PC-3 (cell line): Measurements from ENCODE around the gene RBBP8.

Experiments
- EZH2 ChIP-seq: fragments of 300-600 bp; sonication (generic); IDR thresholded peaks from one replicate; pipeline ENCODE4 v1.6.1; 2017; ENCODE audit warnings: antibody characterized with exemption, mild to moderate bottlenecking, low read length; ENCODE audit not compliant: unreplicated experiment
- EZH2phosphoT487 ChIP-seq: fragments of 300-600 bp; sonication (generic); IDR thresholded peaks from 2 replicates; pipeline ENCODE4 v1.6.1; 2018; ENCODE audit warnings: mild to moderate bottlenecking, antibody characterized with exemption, low read length, borderline replicate concordance
- TF ChIP-seq, protein P1 (sequence below): fragments of 300-600 bp; sonication (generic); conservative IDR thresholded peaks from 2 replicates; pipeline ENCODE4 v1.5.1; 2017; ENCODE audit warnings: antibody characterized with exemption, low read depth, mild to moderate bottlenecking, low read length

DNA sequence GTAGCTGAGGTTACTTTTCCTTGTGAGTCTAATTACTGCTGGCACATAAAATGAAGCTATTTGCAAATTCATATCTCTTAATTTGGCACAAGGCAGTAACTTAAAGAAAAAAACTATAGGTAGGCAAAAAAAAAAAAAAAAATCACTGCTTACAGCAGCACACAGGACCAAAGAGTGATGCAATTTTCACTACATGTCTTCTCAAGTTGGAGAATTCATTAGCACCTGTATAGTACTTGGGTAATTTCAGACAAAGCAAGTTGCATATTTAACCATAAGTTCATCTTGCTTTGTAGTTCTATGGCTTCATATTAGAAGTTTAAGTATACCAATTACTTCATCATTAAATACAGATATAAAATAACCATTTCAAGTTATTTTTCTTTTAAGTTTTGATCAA is 33.7 kb upstream of the RBBP8 start:
- TF ChIP-seq, protein P1, sequence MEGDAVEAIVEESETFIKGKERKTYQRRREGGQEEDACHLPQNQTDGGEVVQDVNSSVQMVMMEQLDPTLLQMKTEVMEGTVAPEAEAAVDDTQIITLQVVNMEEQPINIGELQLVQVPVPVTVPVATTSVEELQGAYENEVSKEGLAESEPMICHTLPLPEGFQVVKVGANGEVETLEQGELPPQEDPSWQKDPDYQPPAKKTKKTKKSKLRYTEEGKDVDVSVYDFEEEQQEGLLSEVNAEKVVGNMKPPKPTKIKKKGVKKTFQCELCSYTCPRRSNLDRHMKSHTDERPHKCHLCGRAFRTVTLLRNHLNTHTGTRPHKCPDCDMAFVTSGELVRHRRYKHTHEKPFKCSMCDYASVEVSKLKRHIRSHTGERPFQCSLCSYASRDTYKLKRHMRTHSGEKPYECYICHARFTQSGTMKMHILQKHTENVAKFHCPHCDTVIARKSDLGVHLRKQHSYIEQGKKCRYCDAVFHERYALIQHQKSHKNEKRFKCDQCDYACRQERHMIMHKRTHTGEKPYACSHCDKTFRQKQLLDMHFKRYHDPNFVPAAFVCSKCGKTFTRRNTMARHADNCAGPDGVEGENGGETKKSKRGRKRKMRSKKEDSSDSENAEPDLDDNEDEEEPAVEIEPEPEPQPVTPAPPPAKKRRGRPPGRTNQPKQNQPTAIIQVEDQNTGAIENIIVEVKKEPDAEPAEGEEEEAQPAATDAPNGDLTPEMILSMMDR, result no peak
- TF ChIP-seq EZH2phosphoT487 (no peak), EZH2 (no peak)
